ENCODE measurements around the gene SQOR. TPM values are rescaled to one million over a fixed set of nuclear protein-coding genes. Genes with fewer than 3 reads are reported as not detected.
A peak's percentile ranks its signal among the peaks of the same experiment; 100 is the strongest.

The SQOR gene
- total RNA-seq, 1 experiment from 2014 or later = 47.0 TPM

DNA sequence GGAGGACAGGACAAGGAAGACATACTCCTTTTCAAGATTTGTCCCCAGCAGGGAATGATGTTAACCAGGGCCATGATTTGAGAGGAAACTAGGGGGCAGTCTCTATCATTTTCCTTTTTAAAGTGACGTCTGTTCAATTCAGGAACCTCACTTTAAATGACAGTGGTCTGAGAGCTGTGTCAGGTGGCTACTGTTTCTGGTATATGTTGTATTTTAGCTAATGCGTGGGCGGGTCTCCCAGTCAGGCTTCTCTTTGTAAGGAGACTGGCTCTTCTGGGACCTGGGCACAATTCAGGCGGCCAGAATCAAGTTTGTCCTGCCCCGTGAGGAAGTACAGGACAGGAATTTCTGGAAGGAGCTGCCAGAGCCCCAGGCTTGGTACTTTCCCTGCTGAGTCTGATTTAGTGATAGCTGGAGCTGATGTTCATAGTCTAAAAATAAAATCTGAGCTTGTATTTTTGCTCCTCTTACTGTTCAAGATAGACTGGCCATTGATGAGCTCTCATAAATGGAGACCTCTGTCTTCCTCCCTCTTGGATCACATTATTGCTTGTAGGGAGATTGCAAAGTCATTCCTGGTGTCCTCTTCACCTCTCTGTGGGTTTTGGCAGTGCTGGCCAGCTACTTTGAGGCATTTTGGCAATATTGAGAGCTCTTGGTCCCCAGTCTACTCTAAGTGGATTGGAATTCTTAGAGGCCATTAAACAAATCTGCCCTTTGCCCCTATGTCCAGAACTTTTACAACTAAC is 25.6 kb downstream of the SQOR start:
- DNase-seq (ENCODE audit: low read depth) = peak; percentile 18

- no peak for DNase-seq (ENCODE audit: low read depth)
Observed at GRCh38 chr15:45662375-45662774, 27.5 kb downstream of the SQOR start.

- no peak for DNase-seq (ENCODE audit: low read depth)
Observed at GRCh38 chr15:45664451-45664850, 29.6 kb downstream of the SQOR start.

DNA sequence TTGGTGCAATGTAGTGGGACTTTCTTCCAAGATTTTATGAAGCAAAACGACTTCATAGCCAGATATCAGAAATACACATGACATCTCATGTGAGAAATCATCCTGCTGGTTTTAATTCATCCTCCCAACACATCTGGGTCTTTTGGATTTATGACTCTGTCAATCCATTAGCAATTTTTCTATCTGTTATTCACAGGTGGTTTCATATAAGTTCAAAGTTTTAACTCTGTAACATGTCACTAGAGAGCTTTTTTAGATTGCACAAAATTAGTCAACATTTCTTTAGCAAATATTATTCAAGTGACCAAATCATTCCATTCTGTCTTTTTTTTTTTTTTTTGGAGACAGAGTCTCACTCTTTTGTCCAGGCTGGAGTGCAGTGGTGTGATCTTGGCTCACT is 30.4 kb downstream of the SQOR start:
- DNase-seq (ENCODE audit: low read depth) = no peak

DNA sequence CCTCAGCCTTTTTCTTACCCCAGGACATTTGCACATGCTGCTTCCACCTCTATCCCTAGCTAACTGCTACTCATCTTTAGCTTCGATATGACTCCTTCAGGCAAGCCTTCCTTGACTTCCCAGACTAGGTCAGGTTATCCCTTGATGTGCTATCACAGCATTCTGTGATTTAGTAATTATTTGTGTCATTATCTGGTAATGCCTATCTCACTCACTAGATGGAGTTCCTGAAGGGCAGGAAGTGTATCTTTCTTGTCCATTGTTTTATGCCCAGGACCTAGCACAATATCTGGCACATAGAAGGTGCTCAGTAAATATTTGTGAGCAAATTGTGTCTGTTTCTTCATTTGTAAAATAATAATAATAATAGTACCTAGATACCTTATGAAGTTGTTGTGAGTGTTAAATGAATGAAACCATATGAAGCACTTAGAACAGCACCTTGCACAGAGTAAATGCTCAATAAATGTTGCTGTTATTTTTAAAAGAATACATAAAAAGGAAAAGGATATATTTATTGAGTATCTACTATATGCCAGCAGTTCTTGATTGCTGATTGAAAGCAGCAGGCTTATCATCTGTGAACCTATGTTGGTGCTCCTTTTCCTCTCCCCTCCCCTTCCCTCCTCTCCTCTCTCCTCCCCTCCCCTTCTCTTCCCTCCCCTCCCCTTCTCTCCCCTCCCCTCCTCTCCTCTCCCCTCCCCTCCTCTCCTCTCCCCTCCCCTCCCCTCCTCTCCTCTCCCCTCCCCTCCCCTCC is 31.5 kb downstream of the SQOR start:
- no peak for DNase-seq (ENCODE audit: low read depth)

DNA sequence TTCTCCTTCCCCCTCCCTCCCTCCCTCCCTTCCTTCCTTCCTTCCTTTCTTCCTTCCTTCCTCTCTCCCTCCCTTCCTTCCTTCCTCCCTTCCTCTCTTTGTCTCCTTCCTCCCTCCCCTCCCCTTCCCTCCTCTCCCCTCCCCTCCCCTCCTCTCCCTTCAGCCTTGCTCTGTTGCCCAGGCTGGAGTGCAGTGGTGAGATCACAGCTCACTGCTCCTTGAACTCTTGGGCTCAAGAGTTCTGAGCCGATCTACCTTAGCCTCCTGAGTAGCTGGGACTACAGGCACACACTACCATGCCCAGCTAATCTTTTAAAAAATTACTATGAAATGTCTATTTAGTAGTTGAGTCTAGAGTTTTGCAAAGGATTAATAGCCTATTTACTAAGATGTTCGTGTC is 32.2 kb downstream of the SQOR start:
- no peak for DNase-seq (ENCODE audit: low read depth)

DNA sequence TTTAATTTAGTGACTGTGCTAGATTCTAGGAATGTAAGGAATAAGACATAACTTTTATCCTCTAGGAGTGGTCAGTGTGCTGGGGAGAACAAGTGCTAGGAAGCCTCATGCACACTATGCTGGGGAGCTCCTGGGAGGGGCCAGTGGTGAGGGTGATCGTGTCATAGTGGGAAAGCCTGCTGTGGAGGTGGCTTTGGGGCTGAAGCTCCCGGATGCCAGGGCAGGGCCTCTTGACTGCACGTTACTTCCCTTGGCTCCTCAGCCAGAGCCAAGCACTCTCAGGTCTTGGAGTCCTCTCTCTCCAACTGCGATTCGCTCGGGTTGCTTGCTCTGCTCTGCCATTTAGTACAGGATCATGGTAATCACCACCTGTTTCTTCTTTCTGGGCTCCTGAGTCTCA is 33.6 kb downstream of the SQOR start:
- no peak for DNase-seq (ENCODE audit: low read depth)

- no peak for DNase-seq (ENCODE audit: low read depth)
Observed at GRCh38 chr15:45669422-45669821, 34.6 kb downstream of the SQOR start.

GRCh38 chr15:45670091-45670490 is 35.3 kb downstream of the SQOR start:
- no peak for DNase-seq (ENCODE audit: low read depth)

- no peak for DNase-seq (ENCODE audit: low read depth)
Observed at GRCh38 chr15:45670511-45670910, 35.7 kb downstream of the SQOR start.

DNA sequence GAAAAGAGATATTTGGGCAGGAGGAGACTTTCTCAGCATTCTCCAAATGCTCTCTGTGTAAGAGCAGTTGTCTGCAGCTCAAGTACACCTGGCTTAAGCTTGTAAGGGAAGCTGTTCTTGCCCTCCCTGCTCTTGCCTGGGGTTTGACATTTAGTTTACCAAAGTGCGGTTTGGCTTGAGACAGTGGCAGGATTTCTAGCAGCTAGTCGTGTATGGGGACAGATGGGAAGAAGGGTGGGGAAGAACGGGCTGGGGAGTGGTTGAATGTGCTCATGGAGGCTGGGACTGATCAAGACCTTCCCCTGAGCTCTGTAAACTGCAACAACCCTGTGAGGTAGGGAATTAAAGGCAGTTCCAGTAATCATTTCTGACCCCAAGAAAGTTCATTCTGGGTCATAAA is 39.8 kb downstream of the SQOR start:
- DNase-seq (ENCODE audit: low read depth) = no peak

DNA sequence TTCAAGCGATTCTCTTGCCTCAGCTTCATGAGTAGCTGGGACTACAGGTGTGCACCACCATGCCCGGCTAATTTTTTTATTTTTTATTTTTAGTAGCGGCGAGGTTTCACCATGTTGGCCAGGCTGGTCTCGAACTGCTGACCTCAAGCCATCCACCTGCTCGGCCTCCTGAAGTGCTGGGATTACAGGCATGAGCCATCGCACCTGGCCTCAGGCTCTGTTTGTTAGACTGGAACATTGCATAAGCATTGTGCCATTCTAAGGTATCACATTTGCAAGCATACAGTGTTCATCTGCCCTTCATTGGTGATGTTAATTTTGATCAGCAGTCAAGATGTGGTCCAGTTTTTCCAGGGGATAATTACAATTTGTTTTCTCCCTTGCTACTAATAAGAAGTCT is 43.0 kb downstream of the SQOR start:
- DNase-seq (ENCODE audit: low read depth) = no peak

DNA sequence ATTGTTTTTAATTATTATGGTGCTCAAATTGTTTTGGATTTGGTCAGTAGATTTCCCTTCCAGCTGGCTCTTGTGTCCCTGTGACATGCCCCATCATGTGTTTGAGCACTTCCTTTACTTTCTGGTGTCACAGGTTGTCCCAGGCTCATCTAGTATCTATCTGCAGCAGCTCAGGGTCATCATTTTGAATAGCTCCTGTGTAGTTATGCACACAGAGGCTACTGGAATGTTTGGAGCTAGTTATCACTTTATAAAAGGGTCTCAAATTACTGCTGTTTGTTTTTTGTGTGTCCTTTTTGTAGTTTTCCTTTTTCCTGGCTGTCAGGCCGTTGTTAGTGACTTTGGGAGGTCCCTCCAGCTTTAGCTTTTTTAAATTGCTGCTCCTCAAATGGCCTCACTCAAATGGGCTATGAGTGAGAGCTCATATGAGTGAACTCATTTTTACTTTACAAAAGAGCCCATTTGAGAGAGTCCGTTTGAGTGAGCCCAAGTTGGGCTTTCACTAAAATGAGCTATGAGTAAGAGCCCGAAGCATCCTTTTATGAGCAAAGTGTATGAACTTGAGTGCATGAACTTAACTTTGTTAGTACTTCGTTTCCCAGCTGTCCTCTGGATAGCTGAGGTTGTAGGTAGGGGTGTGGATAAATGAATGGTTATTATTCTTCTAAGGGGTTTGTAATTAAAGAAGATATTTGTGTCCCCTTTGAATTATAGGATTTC is 43.8 kb downstream of the SQOR start:
- DNase-seq (ENCODE audit: low read depth) = peak; percentile 22

DNA sequence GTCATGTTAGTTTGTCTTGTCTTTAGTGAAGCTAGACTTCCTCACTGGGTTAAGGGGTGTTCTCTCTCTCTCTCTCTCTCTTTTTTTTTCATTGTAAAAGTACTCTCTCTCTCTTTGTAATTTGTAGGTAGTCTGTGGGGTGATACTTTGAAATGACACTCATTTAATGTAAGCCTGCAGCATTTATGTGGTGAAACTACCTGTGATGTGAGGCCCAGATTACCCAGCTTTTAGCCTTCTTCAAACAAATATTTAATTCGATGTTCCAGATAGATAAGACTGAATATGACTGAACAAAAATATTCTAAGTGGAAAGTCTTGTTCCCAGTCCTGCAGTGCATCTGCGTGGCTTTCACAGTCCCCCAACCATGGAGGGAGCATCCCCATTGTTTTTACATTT is 49.7 kb downstream of the SQOR start:
- no peak for DNase-seq (ENCODE audit: low read depth)

- peak; percentile 17 for DNase-seq (ENCODE audit: low read depth)
Observed at GRCh38 chr15:45689616-45690015, 54.8 kb downstream of the SQOR start.

DNA sequence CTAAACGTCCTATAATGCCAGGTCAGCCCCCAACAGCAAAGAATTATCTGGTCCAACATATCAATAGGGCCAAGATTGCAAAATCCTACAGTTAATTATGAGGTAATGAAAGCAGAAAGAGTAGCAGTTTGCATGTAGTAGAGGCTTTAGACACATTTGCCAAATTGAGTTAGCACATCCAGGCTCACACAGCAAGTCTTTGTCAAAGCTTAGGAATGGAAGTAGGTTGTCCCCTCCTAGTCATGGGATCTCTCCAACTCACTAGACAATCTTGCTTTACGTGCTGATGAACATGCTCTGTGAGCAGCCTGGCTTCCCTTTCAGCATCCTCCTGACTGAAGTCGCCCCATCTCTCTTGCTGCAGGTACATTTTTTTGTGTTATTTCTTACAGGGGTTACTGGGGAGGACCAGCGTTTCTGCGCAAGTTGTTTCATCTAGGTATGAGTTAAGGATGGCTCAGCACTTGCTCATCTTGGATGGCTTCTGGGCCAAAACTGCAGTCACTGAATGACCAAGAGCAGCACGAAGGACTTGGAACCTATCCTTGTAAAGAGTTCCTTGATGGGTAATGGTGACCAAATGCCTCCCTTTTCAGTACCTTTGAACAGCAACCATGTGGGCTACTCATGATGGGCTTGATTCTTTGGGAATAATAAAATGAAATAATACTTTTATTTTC is 55.9 kb downstream of the SQOR start:
- DNase-seq (ENCODE audit: low read depth) = no peak

GRCh38 chr15:45701108-45701507 is 66.3 kb downstream of the SQOR start:
- no peak for DNase-seq (ENCODE audit: low read depth)

DNA sequence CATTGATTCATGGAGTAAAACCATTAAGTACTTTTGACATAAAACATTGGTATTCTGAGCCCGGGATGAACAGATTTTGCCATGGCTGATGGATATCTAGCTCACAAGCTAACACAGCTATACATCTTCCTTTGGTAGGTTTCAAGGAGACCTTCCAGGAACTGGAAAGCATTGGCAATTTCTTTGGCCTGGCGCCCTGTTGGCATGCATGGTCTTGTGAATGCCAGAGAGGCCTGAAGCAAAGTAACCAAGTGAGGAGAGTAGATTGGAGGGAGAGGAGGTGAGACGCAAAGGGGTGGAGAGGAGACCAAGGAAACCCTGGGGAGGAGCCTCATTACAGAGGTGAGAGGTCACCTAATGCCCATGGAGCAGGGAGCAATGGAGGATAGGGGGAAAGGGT is 67.2 kb downstream of the SQOR start:
- DNase-seq (ENCODE audit: low read depth) = no peak

- no peak for DNase-seq (ENCODE audit: low read depth)
Observed at GRCh38 chr15:45703670-45704328, 69.0 kb downstream of the SQOR start.

- no peak for DNase-seq (ENCODE audit: low read depth)
Observed at GRCh38 chr15:45704329-45705249, 69.8 kb downstream of the SQOR start.
